HEK293 (cell line): Measurements from ENCODE around the gene LUZP4.
A peak's percentile ranks its signal among the peaks of the same experiment; 100 is the strongest.

Experiments used
- CTCF ChIA-PET: fragments of 350-600 bp; formaldehyde crosslinking; extraction: SDS; loops from one replicate; lab custom pipeline; 2021; ENCODE audit warnings: antibody characterized with exemption; lab: Yijun Ruan, JAX
- POLR2A ChIA-PET: fragments of 300-600 bp; formaldehyde crosslinking; extraction: SDS; loops from one replicate; lab custom pipeline; 2020; ENCODE audit warnings: antibody characterized with exemption, inconsistent platforms; lab: Yijun Ruan, JAX
- H3K27ac ChIP-seq: fragments of 200-500 bp; sonication (Bioruptor generic); 2 replicates; pipeline ENCODE4 v1.5.1; 2014; ENCODE audit warnings: low read depth, low read length, control low read depth, inconsistent platforms; ENCODE audit errors: extremely low read depth
- H3K36me3 ChIP-seq, 2 experiments: fragments of 200-500 bp in 1 of 2; sonication (Bioruptor generic) in 1 of 2; 1 replicate in 1 of 2; 2 replicates in 1 of 2; pipeline ENCODE4 v1.5.1; 2014 to 2017; ENCODE audit warnings: inconsistent platforms in 2 of 2, low read length in 2 of 2; ENCODE audit not compliant: control insufficient read depth in 2 of 2, insufficient read depth in 1 of 2
- H3K4me1 ChIP-seq: fragments of 200-500 bp; sonication (Bioruptor generic); 2 replicates; pipeline ENCODE4 v1.5.1; 2014; ENCODE audit warnings: mild to moderate bottlenecking, low read length, inconsistent platforms; ENCODE audit not compliant: control insufficient read depth, insufficient read depth
- H3K4me3 ChIP-seq: 2 replicates; pipeline ENCODE4 v1.5.1; 2011; ENCODE audit warnings: low read depth, mild to moderate bottlenecking, control low read depth, low read length, moderate library complexity
- H3K9me3 ChIP-seq: fragments of 200-500 bp; sonication (Bioruptor generic); 2 replicates; pipeline ENCODE4 v1.5.1; 2014; ENCODE audit warnings: low read depth, low read length, inconsistent platforms; ENCODE audit not compliant: control insufficient read depth, insufficient read depth
- AEBP2 ChIP-seq: fragments of 450-650 bp; formaldehyde crosslinking; IDR thresholded peaks from 2 replicates; pipeline ENCODE4 v1.5.1; 2016; ENCODE audit warnings: missing biosample characterization, missing genetic modification characterization, borderline replicate concordance
- HOXD13 ChIP-seq: sonication (generic); formaldehyde crosslinking; IDR thresholded peaks from 2 replicates; pipeline ENCODE4 v1.8.0; 2022; ENCODE audit warnings: missing genetic modification reagents, borderline replicate concordance
- KLF16 ChIP-seq: fragments of 450-650 bp; formaldehyde crosslinking; IDR thresholded peaks from 2 replicates; pipeline ENCODE4 v1.5.1; 2017; ENCODE audit warnings: missing biosample characterization, missing genetic modification characterization
- MEIS1 ChIP-seq: sonication (generic); formaldehyde crosslinking; IDR thresholded peaks from 2 replicates; pipeline ENCODE4 v1.8.1; 2022; ENCODE audit warnings: missing genetic modification reagents, mild to moderate bottlenecking, borderline replicate concordance
- OSR2 ChIP-seq: fragments of 450-650 bp; formaldehyde crosslinking; IDR thresholded peaks from 2 replicates; pipeline ENCODE4 v1.5.1; 2016; ENCODE audit warnings: missing biosample characterization, missing genetic modification characterization
- PATZ1 ChIP-seq: fragments of 450-650 bp; formaldehyde crosslinking; IDR thresholded peaks from 2 replicates; pipeline ENCODE4 v1.5.1; 2016; ENCODE audit warnings: missing biosample characterization, missing genetic modification characterization
- SETDB1 ChIP-seq: IDR thresholded peaks from one replicate; pipeline ENCODE4 v1.6.1; 2017; ENCODE audit warnings: mild to moderate bottlenecking, low read length, moderate library complexity, mixed read lengths; ENCODE audit not compliant: insufficient read length
- SP3 ChIP-seq: fragments of 450-650 bp; formaldehyde crosslinking; IDR thresholded peaks from 2 replicates; pipeline ENCODE4 v1.5.1; 2016; ENCODE audit warnings: missing biosample characterization, missing genetic modification characterization
- ZBTB48 ChIP-seq: fragments of 450-650 bp; formaldehyde crosslinking; IDR thresholded peaks from 2 replicates; pipeline ENCODE4 v1.5.1; 2016; ENCODE audit warnings: missing biosample characterization, missing genetic modification characterization
- ZBTB49 ChIP-seq: fragments of 450-650 bp; formaldehyde crosslinking; IDR thresholded peaks from 2 replicates; pipeline ENCODE4 v1.5.1; 2016; ENCODE audit warnings: missing biosample characterization, missing genetic modification characterization, low read depth
- ZIC2 ChIP-seq: fragments of 450-650 bp; formaldehyde crosslinking; IDR thresholded peaks from 2 replicates; pipeline ENCODE4 v1.5.1; 2016; ENCODE audit warnings: missing biosample characterization, missing genetic modification characterization
- ZNF132 ChIP-seq: fragments of 450-650 bp; formaldehyde crosslinking; IDR thresholded peaks from 2 replicates; pipeline ENCODE4 v1.5.1; 2017; ENCODE audit warnings: missing biosample characterization, missing genetic modification characterization, borderline replicate concordance
- ZNF19 ChIP-seq: fragments of 450-650 bp; formaldehyde crosslinking; IDR thresholded peaks from 2 replicates; pipeline ENCODE4; 2016; ENCODE audit warnings: missing biosample characterization, missing genetic modification characterization, low read depth
- ZNF223 ChIP-seq: fragments of 450-650 bp; formaldehyde crosslinking; IDR thresholded peaks from 2 replicates; pipeline ENCODE4 v1.5.1; 2016; ENCODE audit warnings: missing biosample characterization, missing genetic modification characterization
- ZNF23 ChIP-seq: fragments of 450-650 bp; formaldehyde crosslinking; IDR thresholded peaks from 2 replicates; pipeline ENCODE4 v1.5.1; 2016; ENCODE audit warnings: missing biosample characterization, missing genetic modification characterization, borderline replicate concordance
- ZNF292 ChIP-seq: fragments of 450-650 bp; formaldehyde crosslinking; IDR thresholded peaks from 2 replicates; pipeline ENCODE4 v1.5.1; 2016; ENCODE audit warnings: low read depth, missing biosample characterization, missing genetic modification characterization, borderline replicate concordance
- ZNF501 ChIP-seq: fragments of 450-650 bp; formaldehyde crosslinking; IDR thresholded peaks from 2 replicates; pipeline ENCODE4 v1.5.1; 2016; ENCODE audit warnings: missing biosample characterization, missing genetic modification characterization
- ZNF654 ChIP-seq: fragments of 450-650 bp; formaldehyde crosslinking; IDR thresholded peaks from 2 replicates; pipeline ENCODE4 v1.5.1; 2016; ENCODE audit warnings: low read depth, missing biosample characterization, missing genetic modification characterization
- ZNF785 ChIP-seq: fragments of 450-650 bp; formaldehyde crosslinking; IDR thresholded peaks from 2 replicates; pipeline ENCODE4 v1.5.1; 2016; ENCODE audit warnings: missing biosample characterization, missing genetic modification characterization
- TF ChIP-seq, protein P1 (sequence below): fragments of 450-650 bp; formaldehyde crosslinking; IDR thresholded peaks from 2 replicates; pipeline ENCODE4 v1.5.1; 2017; ENCODE audit warnings: missing biosample characterization, missing genetic modification characterization
- TF ChIP-seq, protein P2 (sequence below): fragments of 450-650 bp; formaldehyde crosslinking; IDR thresholded peaks from 2 replicates; pipeline ENCODE4 v1.5.1; 2016; ENCODE audit warnings: missing biosample characterization, missing genetic modification characterization
- TF ChIP-seq, protein P3 (sequence below): fragments of 450-650 bp; formaldehyde crosslinking; IDR thresholded peaks from 2 replicates; pipeline ENCODE4 v1.5.1; 2017; ENCODE audit warnings: missing biosample characterization, missing genetic modification characterization

LUZP4 gene

DNA sequence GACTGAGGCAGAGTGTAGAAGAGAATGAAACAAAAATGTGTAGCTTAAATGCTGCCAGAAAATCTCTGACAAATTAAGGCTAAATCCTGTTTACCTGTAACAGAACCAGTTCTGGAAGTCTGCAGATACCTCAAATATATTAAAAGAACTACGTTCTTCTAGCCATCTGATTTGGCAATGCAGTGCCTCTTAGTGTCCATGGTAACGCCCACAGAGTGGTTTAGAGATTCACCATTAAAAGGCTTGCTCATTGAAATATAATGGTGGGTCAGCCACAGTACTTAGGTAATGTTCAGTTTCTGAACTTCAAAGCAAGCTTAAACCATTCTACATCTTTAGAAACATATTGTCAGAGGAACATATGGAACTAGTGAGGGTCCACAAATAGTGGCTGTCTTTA, 23.2 kb upstream of the LUZP4 start (continued):
- TF ChIP-seq ZBTB49 (tag by site-specific recombination) (no peak), ZNF501 (tag by site-specific recombination) (no peak), SP3 (tag by site-specific recombination) (no peak)

DNA sequence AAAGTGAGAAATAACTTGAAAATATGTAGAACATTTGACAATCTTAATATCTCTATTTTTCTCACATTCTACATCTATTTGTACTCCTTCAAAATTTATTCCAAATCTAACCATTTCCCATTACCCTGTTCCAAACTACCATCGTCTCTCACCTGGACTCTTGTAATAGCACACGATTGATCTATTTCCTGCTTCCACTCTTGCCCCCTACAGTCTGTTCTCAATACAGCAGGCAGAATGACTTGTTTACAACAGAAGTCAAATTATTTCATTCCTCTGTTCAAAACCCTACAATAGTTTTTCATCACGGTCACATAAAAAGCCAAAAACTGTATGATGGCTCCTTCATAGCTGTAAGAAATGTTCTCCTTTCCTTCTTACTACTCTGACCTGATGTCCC, 21.1 kb upstream of the LUZP4 start:
- ChIA-PET POLR2A (no interaction called here), CTCF (interaction anchor here (0.9 to 2.4 kb wide), 6 partner anchors 8 to 290 kb away, joined by 3 to 12 read pairs (median 6); no protein-coding TSS in a partner anchor)
- Histone ChIP-seq H3K4me3 (no peak overlapping the region), H3K9me3 (no peaks in the 10 kb centered on the region), H3K36me3 (no peaks in the 10 kb centered on the region), H3K4me1 (no peaks in the 10 kb centered on the region), H3K27ac (no peak overlapping the region)
- no peak for TF ChIP-seq ZIC2
- TF ChIP-seq, protein P1, sequence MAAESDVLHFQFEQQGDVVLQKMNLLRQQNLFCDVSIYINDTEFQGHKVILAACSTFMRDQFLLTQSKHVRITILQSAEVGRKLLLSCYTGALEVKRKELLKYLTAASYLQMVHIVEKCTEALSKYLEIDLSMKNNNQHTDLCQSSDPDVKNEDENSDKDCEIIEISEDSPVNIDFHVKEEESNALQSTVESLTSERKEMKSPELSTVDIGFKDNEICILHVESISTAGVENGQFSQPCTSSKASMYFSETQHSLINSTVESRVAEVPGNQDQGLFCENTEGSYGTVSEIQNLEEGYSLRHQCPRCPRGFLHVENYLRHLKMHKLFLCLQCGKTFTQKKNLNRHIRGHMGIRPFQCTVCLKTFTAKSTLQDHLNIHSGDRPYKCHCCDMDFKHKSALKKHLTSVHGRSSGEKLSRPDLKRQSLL (tag by site-specific recombination): no peak
- no peak for TF ChIP-seq ZBTB48 (tag by site-specific recombination)
- peak; percentile 32; the same call in 1 of the 2 replicates for TF ChIP-seq ZNF654

DNA sequence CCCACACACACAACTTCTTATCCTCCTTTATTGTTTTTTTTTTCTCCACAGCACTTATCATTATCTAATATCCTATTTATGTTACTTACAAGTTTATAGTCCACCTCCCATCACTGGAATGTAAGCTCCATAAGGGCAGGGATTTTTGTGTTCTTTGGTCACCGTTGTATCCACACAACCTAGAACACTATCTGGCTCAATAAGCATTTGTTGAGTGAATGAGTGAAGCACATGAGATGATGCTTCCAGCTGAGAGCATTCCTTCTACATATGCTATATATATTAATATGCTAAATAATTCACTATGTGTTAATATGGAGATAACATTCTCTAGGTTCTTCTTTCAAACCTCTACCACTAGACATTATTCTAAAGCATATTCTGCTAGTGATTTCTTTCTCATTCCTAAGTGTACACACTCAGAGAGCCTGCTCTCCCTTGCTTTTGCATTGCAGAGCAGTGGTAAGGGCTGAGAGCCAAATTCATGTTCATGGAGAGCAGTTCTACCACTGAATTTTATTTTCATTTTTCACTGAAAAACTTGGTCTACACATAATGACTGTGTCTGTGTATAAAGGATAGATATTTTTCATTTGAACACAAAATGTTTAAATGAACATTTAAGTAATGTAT, 20.3 kb upstream of the LUZP4 start:
- H3K27ac ChIP-seq: no peak overlapping the region
- H3K4me1 ChIP-seq: no peaks in the 10 kb centered on the region
- H3K36me3 ChIP-seq: no peaks in the 10 kb centered on the region
- POLR2A ChIA-PET: no interaction called here
- CTCF ChIA-PET: interaction anchor here (0.9 to 2.4 kb wide), 7 partner anchors 8 to 289 kb away, joined by 3 to 12 read pairs (median 5); no protein-coding TSS in a partner anchor
- no peaks in the 10 kb centered on the region for H3K9me3 ChIP-seq
- H3K4me3 ChIP-seq: no peak overlapping the region
- TF ChIP-seq ZNF19 (tag by site-specific recombination): no peak
- TF ChIP-seq MEIS1: no peak
- TF ChIP-seq, protein P2, sequence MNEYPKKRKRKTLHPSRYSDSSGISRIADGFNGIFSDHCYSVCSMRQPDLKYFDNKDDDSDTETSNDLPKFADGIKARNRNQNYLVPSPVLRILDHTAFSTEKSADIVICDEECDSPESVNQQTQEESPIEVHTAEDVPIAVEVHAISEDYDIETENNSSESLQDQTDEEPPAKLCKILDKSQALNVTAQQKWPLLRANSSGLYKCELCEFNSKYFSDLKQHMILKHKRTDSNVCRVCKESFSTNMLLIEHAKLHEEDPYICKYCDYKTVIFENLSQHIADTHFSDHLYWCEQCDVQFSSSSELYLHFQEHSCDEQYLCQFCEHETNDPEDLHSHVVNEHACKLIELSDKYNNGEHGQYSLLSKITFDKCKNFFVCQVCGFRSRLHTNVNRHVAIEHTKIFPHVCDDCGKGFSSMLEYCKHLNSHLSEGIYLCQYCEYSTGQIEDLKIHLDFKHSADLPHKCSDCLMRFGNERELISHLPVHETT (tag by site-specific recombination): no peak
- no peak for TF ChIP-seq HOXD13 (CRISPR knock-in tag)
- TF ChIP-seq, protein P3, sequence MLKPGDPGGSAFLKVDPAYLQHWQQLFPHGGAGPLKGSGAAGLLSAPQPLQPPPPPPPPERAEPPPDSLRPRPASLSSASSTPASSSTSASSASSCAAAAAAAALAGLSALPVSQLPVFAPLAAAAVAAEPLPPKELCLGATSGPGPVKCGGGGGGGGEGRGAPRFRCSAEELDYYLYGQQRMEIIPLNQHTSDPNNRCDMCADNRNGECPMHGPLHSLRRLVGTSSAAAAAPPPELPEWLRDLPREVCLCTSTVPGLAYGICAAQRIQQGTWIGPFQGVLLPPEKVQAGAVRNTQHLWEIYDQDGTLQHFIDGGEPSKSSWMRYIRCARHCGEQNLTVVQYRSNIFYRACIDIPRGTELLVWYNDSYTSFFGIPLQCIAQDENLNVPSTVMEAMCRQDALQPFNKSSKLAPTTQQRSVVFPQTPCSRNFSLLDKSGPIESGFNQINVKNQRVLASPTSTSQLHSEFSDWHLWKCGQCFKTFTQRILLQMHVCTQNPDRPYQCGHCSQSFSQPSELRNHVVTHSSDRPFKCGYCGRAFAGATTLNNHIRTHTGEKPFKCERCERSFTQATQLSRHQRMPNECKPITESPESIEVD (tag by site-specific recombination): no peak
- no peak for TF ChIP-seq OSR2 (tag by site-specific recombination)
- no peak for TF ChIP-seq ZNF132 (tag by site-specific recombination)
- no peak for TF ChIP-seq ZNF23 (tag by site-specific recombination)
- TF ChIP-seq ZNF223 (tag by site-specific recombination): no peak
- no peak for TF ChIP-seq SETDB1
- TF ChIP-seq ZNF292 (tag by site-specific recombination): no peak
- no peak for TF ChIP-seq AEBP2 (tag by site-specific recombination)
- no peak for TF ChIP-seq KLF16 (tag by site-specific recombination)
- no peak for TF ChIP-seq ZNF785 (tag by site-specific recombination)
- no peak for TF ChIP-seq PATZ1 (tag by site-specific recombination)
- no peak for TF ChIP-seq ZNF654
